NCI-H1092 treated with DMSO at 0.1 percent for 48 hours (cell line): Measurements from ENCODE around the gene ARHGAP12.
"Not testable (repeated sequence)": the region's sequence is repeated elsewhere in the genome, so short reads cannot be mapped to it uniquely, and the experiment has no call there.

Experiments
- DNase-seq: peaks from one replicate; lab custom pipeline; 2025; lab: John Stamatoyannopoulos, UW

Gene ARHGAP12, protein sequence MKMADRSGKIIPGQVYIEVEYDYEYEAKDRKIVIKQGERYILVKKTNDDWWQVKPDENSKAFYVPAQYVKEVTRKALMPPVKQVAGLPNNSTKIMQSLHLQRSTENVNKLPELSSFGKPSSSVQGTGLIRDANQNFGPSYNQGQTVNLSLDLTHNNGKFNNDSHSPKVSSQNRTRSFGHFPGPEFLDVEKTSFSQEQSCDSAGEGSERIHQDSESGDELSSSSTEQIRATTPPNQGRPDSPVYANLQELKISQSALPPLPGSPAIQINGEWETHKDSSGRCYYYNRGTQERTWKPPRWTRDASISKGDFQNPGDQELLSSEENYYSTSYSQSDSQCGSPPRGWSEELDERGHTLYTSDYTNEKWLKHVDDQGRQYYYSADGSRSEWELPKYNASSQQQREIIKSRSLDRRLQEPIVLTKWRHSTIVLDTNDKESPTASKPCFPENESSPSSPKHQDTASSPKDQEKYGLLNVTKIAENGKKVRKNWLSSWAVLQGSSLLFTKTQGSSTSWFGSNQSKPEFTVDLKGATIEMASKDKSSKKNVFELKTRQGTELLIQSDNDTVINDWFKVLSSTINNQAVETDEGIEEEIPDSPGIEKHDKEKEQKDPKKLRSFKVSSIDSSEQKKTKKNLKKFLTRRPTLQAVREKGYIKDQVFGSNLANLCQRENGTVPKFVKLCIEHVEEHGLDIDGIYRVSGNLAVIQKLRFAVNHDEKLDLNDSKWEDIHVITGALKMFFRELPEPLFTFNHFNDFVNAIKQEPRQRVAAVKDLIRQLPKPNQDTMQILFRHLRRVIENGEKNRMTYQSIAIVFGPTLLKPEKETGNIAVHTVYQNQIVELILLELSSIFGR

DNA sequence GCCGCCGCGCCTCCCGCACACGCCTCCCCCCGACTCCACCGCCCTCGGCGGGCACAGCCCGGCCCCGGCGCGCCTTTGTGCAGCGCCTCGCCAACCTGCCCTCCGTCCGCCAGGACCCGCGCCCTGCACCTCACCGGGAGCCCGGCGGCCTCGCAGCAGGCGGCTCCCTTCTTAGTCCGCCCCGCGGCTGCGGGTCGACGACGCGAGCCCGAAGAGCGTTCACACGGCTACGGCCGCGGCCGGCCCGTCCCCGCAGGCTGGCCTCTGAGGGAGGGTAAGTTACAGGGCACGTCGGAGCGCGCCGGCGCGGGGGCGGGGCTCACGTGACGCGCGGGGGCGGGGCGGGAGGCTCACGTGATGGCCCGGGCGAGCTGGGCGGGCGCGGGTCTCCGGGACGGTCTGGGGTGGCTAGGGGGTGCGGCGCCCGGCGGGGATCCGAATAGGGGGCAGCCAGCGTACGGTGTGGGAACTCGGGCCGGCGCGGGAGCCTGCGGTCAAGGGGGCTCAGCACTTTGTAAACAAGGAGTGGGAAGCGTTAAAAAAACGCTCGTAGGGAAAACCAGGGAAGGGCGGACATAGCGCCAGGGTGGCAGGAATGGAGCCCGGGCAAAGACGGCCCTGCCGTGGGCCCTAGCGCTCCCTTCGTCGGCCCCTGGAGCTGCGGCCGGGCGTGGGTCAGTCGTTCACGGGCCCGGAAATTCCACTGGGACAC, at the start of gene ARHGAP12:
Gene ARHGAP12, minus strand, starts transcription at position 283 of the 712 bp plus-strand sequence. CDS start 19,976 bp downstream, outside the sequence.
- DNase-seq = peak; percentile 45

DNA sequence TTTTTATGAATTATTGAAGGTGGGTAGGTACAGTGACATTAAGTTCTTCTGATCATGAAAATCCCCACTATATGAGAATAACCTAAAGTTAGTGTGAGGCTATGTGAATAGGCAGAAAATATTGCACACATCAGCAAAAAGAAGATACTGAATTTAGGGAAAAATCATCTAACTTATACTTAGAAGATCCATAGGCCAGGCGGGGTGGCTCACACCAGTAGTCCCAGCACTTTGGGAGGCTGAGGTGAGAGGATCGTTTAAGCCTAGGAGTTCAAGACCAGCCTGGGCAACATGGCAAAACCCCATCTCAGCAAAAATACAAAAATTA, 49.5 kb upstream of the ARHGAP12 start:
- no peak for DNase-seq

DNA sequence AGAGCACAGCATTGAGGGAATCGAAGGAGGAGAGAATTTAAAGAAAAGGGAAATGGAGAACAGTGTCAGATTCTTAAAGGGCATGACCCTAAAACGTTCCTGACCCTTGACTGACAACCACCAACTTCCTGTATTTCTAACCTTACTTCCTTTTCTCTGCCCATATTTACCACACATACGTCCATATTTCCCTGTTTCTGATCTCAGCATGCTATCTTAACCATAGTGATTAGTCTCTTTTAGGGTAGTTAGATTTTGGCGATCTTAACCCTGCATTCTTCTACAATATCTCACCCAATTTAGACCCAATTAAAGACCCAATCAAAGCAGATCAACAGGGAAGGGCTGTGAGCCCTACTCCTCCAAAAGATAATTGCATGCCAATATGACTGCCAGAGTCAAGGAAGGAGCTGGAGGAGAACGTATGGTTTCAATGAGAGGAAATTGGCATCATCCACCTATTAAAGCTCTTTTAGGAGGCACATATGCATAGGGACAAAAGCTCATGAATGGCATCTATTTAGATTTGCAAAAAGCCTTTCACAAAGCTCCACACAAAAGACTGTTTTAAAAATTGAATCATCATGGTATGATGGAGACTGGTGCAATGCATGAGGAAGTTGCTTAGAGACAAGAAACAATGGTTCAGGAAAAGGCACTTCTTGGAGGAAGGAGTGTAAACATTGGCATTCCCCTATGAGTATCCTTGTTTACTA, 49.0 kb upstream of the ARHGAP12 start:
- DNase-seq = no peak

DNA sequence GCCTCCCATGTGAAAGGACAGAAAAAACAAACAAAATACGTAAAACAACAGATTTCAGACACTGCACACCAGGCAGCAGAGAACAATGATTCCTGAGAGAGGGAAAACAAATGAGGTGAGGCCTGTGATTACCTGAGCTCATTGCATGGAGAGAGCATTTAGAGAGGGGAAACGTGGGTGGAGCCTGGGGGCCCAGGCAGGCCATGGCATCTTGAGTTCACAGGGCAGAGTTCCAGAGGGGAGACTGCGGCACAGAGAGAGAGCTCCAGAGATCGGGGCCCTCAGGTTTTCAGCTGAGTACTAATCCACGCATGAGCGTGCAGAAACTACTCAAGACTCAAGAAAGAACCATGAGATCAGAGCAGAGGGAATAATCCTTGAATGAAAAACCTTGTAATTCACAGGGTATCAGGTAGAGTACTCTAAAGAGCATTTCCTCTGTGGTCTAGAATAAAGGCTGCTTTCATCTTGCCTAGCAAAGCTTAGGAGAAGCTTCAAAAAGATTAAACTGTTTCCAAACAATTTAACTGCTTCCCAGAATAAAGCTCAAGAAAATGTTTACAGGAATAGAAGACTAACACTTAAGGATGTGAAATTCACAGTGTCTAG, 46.6 kb upstream of the ARHGAP12 start:
- no peak for DNase-seq

DNA sequence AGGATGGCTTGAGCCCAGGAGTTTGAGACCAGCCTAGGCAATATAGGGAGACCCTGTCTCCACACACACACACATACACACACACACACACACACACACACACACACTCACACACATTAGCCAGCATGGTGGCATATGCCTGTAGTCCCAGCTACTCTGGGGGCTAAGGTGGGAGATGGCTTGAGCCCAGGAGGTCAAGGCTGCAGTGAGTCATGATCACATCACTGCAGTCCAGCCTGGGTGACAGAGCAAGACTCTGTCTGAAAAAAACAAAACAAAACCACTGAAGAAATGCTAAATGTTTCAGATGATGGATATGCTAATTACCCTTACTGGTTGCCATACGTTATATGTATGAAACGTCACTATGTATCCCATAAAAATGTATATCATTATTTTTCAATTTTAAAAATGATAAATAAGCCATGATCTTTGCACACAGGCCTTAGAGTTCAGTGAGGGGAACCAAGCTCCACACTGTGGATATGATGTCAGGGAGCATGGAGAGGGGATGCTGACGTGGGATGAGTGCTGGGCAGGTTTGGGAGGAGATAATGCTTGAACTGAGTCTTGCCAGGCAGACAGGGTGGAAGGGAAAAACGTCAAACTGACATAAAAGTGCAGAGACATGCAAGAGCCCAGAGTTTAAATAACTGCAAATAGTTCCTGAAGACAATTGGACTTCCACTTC, 45.9 kb upstream of the ARHGAP12 start:
- no peak for DNase-seq

DNA sequence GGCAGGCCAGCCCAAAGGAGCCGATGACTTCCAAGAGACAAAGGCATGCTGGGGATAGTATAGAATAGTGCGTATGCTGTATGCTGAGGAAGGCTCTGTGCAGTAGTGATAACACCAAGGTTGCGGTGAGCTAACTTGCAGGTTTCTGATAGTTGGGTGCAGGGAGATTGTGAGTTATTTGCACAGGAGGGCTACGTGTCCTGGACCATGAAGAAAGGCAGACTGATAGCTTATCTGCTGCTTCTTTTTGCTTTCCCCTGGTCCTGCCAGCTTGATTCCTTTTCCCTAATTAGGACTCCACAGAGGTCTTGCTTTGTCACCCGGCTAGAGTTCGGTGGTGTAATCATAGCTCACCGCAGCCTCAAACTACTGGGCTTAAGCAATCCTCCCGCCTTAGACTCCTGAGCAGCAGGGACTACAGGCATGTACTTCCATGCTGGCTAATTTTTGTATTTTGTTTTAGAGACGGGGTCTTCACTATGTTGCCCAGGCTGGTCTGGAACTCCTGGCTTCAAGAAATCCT, 43.9 kb upstream of the ARHGAP12 start:
- no peak for DNase-seq

DNA sequence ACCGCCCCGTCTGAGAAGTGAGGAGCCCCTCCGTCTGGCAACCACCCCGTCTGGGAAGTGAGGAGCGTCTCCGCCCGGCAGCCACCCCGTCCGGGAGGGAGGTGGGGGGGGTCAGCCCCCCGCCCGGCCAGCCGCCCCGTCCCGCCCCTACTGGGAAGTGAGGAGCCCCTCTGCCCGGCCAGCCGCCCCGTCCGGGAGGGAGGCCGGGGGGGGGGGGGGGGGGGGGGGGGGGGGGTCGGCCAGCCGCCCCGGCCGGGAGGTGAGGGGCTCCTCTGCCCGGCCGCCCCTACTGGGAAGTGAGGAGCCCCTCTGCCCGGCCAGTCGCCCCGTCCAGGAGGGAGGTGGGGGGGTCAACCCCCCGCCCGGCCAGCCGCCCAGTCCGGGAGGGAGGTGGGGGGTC, 41.2 kb upstream of the ARHGAP12 start:
- DNase-seq = not testable (repeated sequence)

DNA sequence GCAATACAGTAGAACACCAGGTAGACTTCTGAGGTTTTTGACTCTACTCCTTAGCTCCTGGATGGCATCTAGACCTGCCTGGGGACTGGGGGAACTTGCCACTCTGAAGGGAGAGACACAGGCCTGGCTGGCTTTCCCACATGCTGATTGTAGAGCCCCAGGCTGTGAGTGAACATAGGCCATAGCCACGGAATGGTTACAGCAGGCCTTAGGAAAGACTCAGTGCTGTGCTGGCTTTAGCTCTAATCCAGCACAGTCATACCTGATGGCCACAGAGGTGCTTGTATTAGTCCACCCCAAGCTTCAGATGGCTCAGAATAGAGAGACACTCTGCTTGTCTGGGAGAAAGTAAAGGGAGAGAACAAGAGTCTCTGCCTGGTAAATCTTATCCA, 35.0 kb upstream of the ARHGAP12 start:
- DNase-seq = no peak

DNA sequence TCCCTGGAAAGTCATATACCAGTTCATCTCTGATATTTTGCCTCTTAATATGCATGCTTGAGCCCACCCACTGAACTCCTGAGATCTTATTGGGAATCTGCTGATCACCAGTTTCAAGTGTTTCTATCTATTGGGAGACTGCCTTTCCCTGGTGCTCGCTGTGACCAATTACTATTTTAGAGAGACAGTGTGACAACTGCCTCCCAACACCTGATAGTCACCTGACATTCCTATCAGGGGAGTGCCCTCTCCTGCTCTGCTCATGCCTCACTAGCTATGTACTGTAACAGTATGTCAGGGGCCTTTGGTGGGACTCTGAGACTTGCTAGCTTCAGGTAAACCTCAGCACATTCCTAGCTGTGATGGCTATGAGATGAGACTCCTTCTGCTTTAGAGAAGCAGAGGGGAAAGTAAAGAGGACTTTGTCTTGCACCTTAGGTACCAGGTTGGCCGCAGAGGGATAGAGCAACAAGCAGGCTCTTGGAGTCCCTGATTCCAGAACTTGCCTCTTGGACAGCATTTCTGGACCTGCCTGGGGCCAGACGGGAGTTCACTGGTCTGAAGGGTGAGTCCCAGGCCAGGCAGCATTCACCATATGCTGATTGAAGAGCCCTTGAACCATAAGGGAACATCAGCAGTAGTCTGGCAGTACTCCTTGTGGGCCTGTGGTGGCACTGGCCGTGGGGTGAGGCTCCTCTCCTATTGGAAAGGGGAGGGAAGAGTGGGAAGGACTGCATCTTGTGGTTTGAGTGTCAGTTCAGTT, 34.4 kb upstream of the ARHGAP12 start:
- DNase-seq = no peak

DNA sequence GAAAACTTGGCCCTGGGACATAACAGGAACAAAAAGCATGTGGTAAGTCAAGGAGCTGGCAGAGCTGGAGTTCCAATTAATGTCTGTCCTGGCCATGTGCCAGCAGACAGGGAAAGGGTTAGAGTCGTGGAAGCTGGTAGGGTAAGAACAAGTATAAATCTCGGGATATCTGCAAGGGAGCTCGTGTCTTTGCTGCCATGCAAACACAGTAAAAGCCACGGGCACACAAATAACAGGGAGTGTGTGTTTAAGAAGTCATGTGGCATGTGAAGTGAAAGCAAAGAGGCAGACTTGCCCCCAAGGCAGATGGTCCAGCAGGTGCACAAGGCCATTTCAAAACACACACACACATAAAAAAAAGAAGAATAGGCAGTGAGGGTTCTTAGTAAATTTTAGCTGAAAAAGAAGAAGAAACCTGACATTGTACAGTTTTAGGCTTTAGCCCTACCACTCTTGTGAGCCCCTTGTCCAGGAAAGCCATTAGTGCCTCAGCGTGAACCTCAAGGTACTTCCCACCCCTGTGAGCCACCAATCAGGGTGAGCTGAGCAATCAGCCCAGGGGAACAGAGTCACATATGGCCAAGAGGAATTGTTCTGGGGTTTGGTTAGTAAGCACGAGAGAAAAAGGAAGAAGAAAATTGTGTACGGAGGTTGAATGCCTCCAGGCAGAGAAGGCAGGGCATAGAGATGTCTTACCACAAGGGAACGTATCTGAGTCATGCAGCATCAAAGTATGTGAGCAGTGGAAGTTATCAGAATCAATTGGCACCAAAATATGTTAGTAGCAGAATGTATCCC, 32.8 kb upstream of the ARHGAP12 start:
- peak; percentile 74 for DNase-seq

DNA sequence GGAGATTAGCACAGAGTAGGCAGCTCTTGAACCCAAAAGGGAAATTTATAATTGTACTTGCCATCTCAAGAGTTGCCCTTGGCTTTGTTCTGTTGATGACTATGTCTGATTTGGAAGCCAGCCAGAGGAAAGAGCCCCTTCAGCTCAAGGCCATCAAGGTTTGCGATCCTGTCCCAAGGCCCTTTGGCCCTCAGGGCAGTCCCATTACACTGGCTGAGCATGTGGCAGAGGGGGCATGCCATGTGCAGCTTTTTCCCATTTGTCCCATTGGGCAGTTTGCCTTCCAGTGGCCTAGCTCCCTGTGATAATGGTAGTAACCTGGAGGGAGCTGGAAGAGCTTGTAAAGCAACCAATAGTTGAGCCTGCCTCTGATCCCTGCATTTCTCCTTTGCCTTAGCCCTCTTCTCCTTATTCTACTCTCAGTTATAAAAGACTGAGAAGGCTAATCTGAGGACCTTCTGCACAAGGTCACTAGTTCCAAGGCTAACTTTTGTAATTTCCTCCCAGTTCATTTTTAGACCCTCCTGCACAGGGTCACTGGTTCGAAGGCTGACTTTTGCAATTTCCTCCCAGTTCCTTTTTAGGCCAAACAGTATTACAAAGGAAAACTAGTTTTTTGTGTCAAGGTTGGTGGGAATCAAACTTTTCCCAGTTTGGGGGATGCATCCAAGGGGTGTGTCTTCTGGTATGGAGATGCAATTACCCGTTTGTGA, 31.0 kb upstream of the ARHGAP12 start:
- no peak for DNase-seq

DNA sequence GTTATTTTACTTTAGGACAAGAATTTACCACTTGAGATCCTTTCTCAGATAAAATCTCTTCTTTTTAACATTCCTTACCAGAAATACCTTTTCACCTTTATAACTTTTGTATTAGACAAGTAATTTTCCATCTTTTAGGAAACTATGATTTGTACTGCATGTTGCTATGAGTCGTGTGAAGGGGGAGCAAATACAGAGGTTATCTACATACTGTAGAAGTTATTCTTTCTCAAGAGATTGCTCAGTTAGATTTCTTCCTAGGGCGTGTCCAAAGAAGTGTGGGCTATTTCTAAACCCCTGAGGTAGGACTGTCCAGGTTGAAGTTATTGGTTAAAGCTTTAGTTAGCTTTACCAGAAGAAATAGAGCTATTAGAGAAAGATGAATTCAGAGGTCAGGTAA, 30.2 kb upstream of the ARHGAP12 start:
- DNase-seq = no peak

DNA sequence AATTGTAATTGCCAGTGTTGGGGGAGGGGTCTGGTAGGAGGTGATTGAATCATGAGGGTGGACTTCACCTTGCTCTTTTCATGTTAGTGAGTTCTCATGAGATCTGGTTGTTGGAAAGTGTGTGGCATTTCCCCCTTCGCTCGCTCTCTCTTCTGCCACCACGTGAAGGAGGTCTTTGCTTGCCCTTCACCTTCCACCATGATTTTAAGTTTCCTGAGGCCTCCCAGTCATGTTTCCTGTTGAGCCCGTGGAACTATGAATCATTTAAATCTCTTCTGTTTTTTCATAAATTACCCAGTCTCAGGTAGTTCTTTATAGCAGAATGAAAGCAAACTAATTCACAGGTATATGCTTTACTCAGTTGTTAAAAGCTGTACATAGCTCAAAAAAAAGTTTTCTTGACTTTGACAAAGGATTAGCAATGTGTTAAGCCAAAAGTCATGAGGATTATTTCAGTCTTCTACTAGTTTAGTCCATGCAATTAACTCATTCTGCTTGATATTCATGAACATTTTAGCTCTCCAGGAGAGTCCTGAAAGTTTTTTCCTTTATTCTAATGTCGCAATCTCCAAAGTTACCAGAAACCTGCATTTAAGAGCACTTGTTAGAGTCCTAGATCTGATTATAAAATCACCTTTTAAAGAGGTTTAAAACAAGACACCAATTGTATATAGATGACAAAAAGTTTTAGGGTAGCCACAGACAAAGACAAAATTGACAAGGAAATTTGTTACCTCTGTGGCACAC, 27.7 kb upstream of the ARHGAP12 start:
- DNase-seq = no peak

DNA sequence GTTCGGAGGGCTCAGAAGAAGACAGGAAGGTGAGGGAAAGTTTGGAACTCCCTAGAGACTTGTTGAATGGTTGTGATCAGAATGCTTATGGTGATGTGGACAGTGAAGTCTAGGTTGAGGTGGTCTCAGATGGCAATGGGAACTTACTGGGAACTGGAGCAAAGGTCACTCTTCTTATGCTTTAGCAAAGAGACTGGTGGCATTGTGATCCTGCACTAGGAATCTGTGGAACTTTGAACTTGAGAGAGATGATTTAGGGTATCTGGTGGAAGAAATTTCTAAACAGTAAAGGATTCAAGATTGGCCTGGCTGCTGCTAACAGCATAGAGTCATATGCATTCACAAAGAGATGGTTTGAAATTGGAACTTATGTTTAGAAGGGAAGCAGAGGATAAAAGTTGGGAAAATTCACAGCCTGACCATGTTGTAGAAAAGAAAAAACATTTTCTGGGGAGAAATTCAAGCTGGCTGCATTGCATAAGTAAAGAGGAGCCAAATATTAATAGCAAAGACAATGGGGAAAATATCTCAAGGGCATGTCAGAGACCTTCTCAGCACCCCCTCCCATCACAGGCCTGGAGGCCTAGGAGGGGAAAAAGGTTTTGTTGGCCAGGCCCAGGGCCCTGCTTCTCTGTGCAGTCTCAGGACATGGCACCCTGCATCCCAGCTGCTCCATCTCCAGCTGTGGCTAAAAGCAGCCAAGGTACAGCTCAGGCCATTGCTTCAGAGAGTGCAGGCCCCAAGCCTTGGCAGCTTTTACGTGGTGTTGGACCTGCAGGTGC, 26.0 kb upstream of the ARHGAP12 start:
- DNase-seq = no peak

DNA sequence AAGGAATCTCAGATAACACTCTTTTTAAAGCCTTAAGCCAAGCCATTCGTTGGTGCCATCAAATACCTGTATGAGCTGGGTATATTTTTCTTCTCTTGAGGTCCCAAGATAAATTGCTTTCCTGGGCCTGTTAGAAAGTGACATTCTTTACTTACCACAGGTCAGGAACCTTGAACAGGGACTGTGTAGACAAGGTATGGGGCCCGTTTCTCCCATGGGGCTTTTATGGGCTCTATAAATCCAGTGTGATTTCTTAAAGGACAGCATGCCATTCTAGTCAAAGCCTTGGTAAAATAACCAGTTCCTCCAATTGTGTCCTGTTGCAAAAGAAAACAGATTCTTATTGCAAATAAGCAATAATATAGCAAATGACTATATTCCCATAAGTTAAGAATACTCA, 24.8 kb upstream of the ARHGAP12 start:
- DNase-seq = no peak

DNA sequence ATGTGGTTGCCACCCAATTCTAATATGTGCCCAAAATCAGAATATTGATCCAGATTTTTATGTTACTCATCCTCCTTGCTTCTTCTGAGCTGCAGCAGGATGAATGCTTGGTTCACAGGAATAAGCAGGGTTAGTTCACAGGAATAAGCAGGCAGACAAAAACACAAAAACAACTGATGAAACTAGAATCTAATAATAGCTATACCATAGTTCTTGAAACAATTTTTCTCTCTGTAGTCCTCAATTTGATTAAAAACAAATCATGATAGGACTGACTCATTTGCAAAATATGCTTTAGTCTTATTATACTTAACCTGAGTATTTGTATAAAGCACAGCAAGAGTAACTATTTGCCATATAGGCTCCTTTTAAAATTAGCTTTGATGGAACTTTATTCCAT, 24.4 kb upstream of the ARHGAP12 start:
- DNase-seq = no peak

DNA sequence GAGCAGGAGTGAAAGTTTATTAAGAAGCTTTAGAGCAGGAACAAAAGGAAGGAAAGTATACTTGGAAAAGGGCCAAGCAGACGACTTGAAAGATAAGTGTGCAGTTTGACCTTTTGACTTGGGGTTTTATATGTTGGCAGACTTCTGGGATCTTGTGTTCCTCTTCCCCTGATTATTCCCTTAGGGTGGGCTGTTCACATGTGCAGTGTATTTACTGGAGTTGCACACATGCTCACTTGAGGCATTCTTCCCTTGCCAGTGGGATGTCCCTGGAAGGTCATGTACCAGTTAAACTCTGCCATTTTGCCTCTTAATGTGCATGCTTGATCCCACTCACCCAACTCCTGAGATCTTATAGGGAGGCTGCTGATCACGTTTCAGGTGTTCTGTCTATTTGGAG, 23.4 kb upstream of the ARHGAP12 start:
- no peak for DNase-seq
